Uterus (tissue), 4 donors: ENCODE results near the gene MSL2. TPM values are rescaled to one million over a fixed set of nuclear protein-coding genes. Genes with fewer than 3 reads are reported as not detected.
"Not testable (repeated sequence)": the region's sequence is repeated elsewhere in the genome, so short reads cannot be mapped to it uniquely, and the experiment has no call there.

Experiments
- DNase-seq, 2 donors: peaks; one replicate each; pipeline ENCODE4 v3.0.0-alpha.2; 2019 to 2020
- H3K27ac ChIP-seq, 2 donors: fragments of 200-600 bp; sonication (generic); 1 replicate in 1 of 2; 2 replicates in 1 of 2; pipeline ENCODE4 v1.5.1; 2016 to 2018
- H3K27me3 ChIP-seq, 2 donors: fragments of 200-600 bp; sonication (generic); one replicate each; pipeline ENCODE4 v1.5.1; 2018 to 2019; ENCODE audit warnings: control low read depth in 1 of 2
- H3K36me3 ChIP-seq, 2 donors: fragments of 200-600 bp; sonication (generic); one replicate each; pipeline ENCODE4 v1.5.1; 2019; ENCODE audit warnings: control low read depth in 1 of 2
- H3K4me1 ChIP-seq, 2 donors: fragments of 200-600 bp; sonication (generic); one replicate each; pipeline ENCODE4 v1.5.1; 2018 to 2019; ENCODE audit warnings: control low read depth in 1 of 2
- H3K4me3 ChIP-seq, 2 donors: fragments of 200-600 bp; sonication (generic); 1 replicate in 1 of 2; 2 replicates in 1 of 2; pipeline ENCODE4 v1.5.1; 2018 to 2019; ENCODE audit warnings: mild to moderate bottlenecking in 1 of 2
- H3K9me3 ChIP-seq, 2 donors: fragments of 200-600 bp; sonication (generic); one replicate each; pipeline ENCODE4 v1.5.1; 2019; ENCODE audit warnings: control low read depth in 1 of 2
- CTCF ChIP-seq, 4 experiments: fragments of 200-600 bp in 2 of 4; fragments of 450-650 bp in 2 of 4; sonication (generic) in 2 of 4; IDR thresholded peaks; one replicate each; pipeline ENCODE4 v1.5.1; 2016 to 2019; ENCODE audit warnings: antibody characterized with exemption in 4 of 4, mild to moderate bottlenecking in 2 of 4, moderate library complexity in 1 of 4
- POLR2A ChIP-seq, 2 donors: fragments of 450-650 bp; IDR thresholded peaks; one replicate each; pipeline ENCODE4 v1.6.1; 2016; ENCODE audit warnings: antibody characterized with exemption in 2 of 2, mild to moderate bottlenecking in 1 of 2, moderate library complexity in 1 of 2
- intact Hi-C: fragments of 100-400 bp; cut with DNase I; formaldehyde crosslinking; loops from one replicate; pipeline ENCODE4 v1.15.1; 2023; ENCODE audit warnings: low total_unique reads
- total RNA-seq, 4 donors: library from RNA; depleted of rRNA in 3 of 4; stranded (reverse); fragments of >200 nt in 3 of 4; gene quantifications; one replicate each; pipeline versions ENCODE4 v1.1.0 to v1.2.4, GENCODE V29; 2014 to 2023
- donor health status: DM: yes; HTN: yes; CAD: no.

Gene MSL2
- total RNA-seq, 4 donors from 2014 or later: 17.7 to 53.0 (median 32.9) TPM

- DNase-seq: no peak
- H3K4me3 ChIP-seq: no peak overlapping the region
- peaks cover 7 to 8% of the 10 kb centered on the region in 2 donors for H3K4me1 ChIP-seq
- H3K27ac ChIP-seq: no peak overlapping the region
- intact Hi-C loops: no loop called here
- no peaks in the 10 kb centered on the region for H3K27me3 ChIP-seq
- no peaks in the 10 kb centered on the region for H3K9me3 ChIP-seq
- TF ChIP-seq POLR2A (IDR thresholded peaks at IDR 0.05): no peak
- no peak for TF ChIP-seq CTCF (IDR thresholded peaks at IDR 0.05)
- no peaks in the 10 kb centered on the region for H3K36me3 ChIP-seq
Observed at GRCh38 chr3:136184703-136185102, 11.4 kb downstream of the MSL2 start.

- intact Hi-C loops: no loop called here
- Histone ChIP-seq H3K4me1 (peaks cover 6 to 8% of the 10 kb centered on the region in 2 donors), H3K27ac (no peak overlapping the region), H3K27me3 (no peaks in the 10 kb centered on the region), H3K36me3 (no peaks in the 10 kb centered on the region), H3K9me3 (no peaks in the 10 kb centered on the region), H3K4me3 (no peak overlapping the region)
- DNase-seq: no peak
- TF ChIP-seq CTCF (IDR thresholded peaks at IDR 0.05): no peak
- no peak for TF ChIP-seq POLR2A (IDR thresholded peaks at IDR 0.05)
Observed at GRCh38 chr3:136181741-136182140, 14.4 kb downstream of the MSL2 start.

DNA sequence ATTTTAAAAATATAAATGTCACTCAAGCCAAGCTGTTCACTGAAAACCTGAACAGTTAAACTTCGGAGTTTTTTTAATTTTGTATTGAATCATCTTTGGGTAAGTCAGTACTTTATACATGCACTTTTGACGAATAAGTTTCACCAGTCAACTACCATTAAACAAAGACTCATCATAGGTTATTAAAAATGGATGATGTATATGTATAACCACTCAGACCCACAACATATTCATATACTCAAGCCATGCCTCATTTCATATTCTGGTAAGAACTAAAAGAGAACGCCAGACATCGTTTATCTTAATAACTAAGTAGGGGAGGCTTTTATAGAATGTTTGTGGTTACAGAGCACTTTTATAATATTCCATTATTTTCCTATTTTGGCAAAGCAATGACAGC, 18.3 kb downstream of the MSL2 start:
- Histone ChIP-seq H3K27me3 (no peaks in the 10 kb centered on the region), H3K27ac (no peak overlapping the region), H3K4me1 (peaks cover 0 to 8% of the 10 kb centered on the region in 2 donors), H3K9me3 (no peaks in the 10 kb centered on the region), H3K36me3 (no peaks in the 10 kb centered on the region), H3K4me3 (no peak overlapping the region)
- intact Hi-C loops: no loop called here
- DNase-seq: no peak
- TF ChIP-seq POLR2A (IDR thresholded peaks at IDR 0.05): no peak
- TF ChIP-seq CTCF (IDR thresholded peaks at IDR 0.05): no peak

GRCh38 chr3:136173939-136174490, 22.1 kb downstream of the MSL2 start:
- H3K4me1 ChIP-seq: peaks cover 0 to under 1% of the 10 kb centered on the region in 2 donors
- DNase-seq: no peak
- H3K4me3 ChIP-seq: no peak overlapping the region
- H3K9me3 ChIP-seq: no peaks in the 10 kb centered on the region
- no peak overlapping the region for H3K27ac ChIP-seq
- TF ChIP-seq CTCF (IDR thresholded peaks at IDR 0.05): no peak
- no peak for TF ChIP-seq POLR2A (IDR thresholded peaks at IDR 0.05)
- no peaks in the 10 kb centered on the region for H3K36me3 ChIP-seq
- intact Hi-C loops: no loop called here
- H3K27me3 ChIP-seq: no peaks in the 10 kb centered on the region

DNA sequence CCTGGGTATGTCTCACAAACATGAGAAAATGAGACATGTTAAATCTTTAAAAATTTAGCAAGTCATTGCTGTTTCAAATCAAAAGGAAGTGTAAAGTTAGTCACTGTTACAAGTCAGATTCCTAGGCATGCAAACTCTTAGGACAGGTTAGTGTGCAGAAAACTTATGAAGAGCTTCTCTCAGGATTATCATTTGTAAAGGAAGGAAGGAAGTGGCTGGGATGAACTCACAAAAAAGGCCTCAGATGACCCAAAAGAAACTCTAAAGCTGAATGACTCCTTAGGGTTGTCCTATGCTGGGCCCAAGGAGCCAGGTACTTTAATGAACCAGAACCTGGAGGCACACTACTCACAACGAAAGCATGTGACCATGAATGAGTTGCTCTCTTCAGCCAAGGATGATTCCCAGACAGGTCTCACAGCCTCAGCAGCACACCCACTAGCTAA, 25.0 kb downstream of the MSL2 start:
- no peak overlapping the region for H3K4me3 ChIP-seq
- H3K4me1 ChIP-seq: peaks cover 0 to 4% of the 10 kb centered on the region in 2 donors
- H3K27me3 ChIP-seq: no peaks in the 10 kb centered on the region
- DNase-seq: no peak
- intact Hi-C loops: no loop called here
- TF ChIP-seq CTCF (IDR thresholded peaks at IDR 0.05): no peak
- TF ChIP-seq POLR2A (IDR thresholded peaks at IDR 0.05): no peak
- H3K27ac ChIP-seq: no peak overlapping the region
- H3K36me3 ChIP-seq: no peaks in the 10 kb centered on the region
- no peaks in the 10 kb centered on the region for H3K9me3 ChIP-seq

- intact Hi-C loops, H3K27ac ChIP-seq, H3K36me3 ChIP-seq, H3K4me1 ChIP-seq, DNase-seq, H3K4me3 ChIP-seq, H3K27me3 ChIP-seq, H3K9me3 ChIP-seq: not testable (repeated sequence)
Observed at GRCh38 chr3:136168236-136168635, 27.9 kb downstream of the MSL2 start.
